ENCODE results near the gene C1orf232.

DNA sequence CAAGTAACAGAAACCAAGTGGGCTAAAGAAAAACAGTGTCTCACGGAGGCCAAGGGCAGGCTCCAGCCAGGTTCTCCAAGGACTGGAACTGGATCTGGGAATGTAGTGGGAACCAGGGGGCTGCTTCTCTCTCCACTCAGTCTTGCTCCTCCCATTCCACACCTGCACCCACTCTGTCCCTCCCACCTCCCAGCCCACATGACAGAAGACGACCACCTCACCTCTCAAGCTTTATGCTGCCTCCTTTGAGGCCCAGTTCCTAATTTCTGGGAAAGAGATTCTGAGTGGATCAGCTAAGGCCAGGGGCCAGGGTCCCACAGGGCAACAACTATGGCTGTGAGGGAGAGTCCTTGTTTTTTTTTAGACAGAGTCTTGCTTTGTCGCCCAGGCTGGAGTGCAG, 46.5 kb upstream of the C1orf232 start:
- TF ChIP-seq POLR2A (conservative IDR thresholded peaks at IDR 0.05) (no peak), GABPA (tag; conservative IDR thresholded peaks at IDR 0.05; ENCODE audit: low read depth) (no peak)
